NCI-H187 (cell line): Measurements from ENCODE around the gene ITGB3.
A peak's percentile ranks its signal among the peaks of the same experiment; 100 is the strongest.
"Not testable (repeated sequence)": the region's sequence is repeated elsewhere in the genome, so short reads cannot be mapped to it uniquely, and the experiment has no call there.

Experiments
- DNase-seq, 2 experiments: peaks; one replicate each; lab custom pipeline; 2025; lab: John Stamatoyannopoulos, UW

The ITGB3 gene

DNA sequence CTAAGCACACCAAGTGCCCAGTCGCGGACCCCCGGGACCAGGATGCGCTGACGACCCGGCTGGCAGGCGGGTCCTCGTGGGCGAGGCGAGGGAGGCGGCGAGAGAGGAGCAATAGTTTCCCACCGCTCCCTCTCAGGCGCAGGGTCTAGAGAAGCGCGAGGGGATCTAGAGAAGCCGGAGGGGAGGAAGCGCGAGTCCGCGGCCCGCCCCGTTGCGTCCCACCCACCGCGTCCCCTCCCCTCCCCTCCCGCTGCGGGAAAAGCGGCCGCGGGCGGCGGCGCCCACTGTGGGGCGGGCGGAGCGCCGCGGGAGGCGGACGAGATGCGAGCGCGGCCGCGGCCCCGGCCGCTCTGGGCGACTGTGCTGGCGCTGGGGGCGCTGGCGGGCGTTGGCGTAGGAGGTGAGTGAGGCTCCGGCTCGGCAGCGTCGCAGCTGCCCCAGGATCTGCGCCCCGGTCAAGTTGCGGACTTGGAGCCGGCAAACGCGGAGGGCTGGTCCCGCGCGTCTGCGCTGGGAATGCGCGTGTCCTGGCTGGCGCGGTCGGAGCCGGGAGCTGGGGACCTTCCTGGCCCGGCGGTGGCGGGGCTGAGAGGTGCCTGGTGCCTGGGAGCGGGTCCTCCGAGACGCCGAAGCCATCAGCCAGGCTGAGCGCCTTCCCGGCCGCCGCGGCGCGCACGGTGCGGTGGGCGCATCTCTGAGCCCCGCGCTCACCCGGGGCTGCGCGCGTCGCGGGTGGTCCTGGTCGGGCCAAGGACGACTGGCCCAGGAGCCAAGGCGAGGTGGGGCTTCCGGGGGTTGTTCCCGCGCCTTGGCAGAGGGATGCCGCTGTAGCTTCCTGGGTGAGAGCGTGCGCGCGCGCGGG, at the start of gene ITGB3:
TSS of gene ITGB3 (plus strand) at position 287 of the 862 bp plus-strand sequence. CDS start at position 322, 35 bp downstream.
- DNase-seq, result no peak

DNA sequence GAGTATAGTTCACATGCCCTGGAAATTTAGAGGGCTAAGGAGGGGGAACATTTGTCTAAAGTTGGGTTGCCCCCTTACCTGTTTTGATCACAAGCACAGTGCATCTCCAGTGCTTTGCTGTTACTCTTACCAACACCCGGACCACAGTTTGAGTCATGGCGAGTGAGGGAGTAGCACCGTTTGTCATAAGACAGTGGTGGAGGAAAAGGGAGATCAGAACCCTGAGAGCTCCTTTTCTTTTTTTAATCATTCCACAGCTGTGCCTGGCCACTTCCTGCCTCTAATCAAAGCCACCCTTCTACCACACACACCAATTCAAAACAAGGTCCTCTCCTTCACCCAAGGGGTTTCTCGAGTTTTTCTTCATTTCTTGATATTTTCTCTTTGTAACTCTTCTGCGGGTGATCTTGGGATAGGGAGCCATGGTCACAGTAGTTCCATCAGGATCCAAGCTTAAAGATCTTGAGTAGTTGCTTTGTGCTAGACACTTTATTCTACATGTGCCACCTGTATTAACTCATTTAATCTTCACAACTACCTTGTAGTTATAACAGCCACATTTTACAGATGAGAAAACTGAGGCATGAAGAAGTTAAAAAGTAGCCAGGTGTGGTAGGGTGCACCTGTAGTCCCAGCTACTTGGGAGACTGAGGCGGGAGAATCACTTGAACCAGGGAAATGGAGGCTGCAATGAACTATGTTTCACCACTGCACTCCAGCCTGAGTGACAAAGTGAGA, 49.5 kb upstream of the ITGB3 start:
- DNase-seq, result no peak

- no peak for DNase-seq
Measured at GRCh38 chr17:47204722-47205418, 48.8 kb upstream of the ITGB3 start.

DNA sequence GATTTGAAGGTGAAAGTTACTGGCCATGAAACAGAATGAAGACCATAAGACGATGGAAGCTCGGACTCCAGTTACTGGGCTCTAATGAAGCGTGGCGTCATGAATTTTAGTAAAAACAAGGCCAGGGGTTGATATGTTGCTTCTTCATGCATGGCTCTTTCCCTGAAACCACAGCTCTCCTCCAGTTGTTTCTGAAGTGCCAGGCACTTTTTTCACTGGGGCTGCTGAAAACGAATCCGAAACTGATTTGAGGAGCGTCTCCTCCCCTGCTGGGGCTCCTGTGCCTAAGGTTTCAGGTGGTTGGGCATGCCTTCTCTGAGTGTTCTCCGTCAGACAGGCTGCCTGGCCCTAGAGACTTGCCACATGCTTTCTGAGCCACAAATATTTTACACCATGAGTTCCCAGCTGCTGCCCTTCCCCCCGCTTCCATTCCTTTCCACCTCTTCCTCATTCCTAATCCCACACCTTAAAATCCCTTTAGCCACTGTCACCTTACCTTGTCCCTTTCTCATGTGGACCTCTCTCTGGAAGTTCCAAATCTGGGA, 48.1 kb upstream of the ITGB3 start:
- DNase-seq, result peak; percentile 20 to 54

- DNase-seq, result no peak
Measured at GRCh38 chr17:47207143-47208067, 46.2 kb upstream of the ITGB3 start.

DNA sequence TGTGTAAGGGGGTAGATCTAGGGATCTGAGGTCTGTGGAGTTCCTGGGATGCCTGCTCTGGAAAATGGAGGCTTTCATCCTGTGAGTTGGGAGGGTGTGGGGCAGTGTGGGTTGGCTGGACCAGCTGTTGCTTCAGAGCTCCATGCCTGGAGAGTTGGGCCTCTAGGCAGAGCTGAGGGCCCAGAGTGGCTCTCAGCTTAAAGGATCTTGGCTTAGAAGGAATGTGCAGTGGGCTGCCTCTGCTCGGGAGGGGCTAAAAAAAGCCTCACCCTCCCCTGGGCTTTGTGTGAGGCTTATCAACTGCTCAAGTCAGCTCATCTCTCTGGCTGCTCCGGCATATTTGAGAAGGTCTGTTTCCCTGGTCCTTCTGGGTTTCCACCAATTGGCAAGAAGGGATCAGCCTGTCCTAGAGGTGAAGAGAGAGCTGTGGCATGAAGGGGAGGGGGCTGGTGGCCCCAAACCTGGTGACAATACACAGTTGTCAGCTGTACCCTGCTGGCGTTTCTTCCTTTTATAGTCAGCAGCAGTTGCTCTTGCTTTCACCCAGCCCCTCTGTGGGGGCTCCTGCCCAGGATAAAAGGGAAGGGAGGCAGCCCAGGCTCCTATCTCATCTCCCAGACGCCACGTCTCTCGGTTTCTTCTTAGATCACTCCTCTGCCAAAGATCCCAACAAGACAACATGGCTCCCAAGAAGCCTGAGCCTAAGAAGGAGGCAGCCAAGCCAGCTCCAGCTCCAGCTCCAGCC, 44.7 kb upstream of the ITGB3 start, which contains the start of gene MYL4:
TSS of gene MYL4 (plus strand) at position 605 of the 745 bp plus-strand sequence. CDS start at position 680, 75 bp downstream.
- DNase-seq, result no peak

GRCh38 chr17:47209499-47209898, 44.1 kb upstream of the ITGB3 start:
- DNase-seq, result no peak

DNA sequence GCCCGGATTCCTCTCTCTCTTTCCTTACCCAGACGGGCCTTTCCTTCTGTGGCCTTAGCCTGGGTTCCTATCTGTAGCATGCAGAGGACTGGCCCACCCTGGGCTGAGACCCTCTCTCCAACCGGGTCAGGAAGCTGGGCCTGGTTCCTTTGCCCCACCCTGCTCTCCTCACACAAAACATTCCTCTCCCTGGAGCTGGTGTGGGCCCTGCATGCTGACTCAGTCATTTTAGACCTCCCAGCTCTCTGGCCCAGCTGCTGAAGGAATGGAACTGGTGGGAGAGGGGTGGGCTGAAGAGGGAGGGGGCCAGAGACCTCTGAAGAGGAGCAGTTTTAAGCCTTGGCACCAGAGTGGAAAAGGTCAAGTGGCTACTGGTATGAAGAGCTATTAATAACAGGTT, 43.5 kb upstream of the ITGB3 start:
- DNase-seq, result no peak

DNA sequence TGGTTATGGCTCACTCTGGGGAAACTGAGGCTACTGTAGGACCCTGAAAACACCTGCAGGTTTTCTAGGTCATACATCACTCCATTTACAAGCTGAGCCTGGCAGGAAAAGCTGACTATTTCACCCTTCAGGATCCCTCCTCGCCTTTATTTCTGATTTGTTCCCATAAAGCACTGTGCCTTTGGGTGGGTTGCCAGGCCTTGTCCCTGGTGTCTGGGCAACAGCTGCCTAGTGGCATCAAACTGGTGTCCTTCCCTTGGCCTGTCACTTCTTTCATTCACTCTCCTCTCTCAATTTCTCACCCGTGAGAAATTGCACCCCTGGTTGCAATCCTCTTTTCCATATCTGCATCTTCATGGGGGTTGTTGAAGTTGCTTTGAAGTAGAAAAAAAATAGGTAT, 42.8 kb upstream of the ITGB3 start:
- DNase-seq, result no peak

DNA sequence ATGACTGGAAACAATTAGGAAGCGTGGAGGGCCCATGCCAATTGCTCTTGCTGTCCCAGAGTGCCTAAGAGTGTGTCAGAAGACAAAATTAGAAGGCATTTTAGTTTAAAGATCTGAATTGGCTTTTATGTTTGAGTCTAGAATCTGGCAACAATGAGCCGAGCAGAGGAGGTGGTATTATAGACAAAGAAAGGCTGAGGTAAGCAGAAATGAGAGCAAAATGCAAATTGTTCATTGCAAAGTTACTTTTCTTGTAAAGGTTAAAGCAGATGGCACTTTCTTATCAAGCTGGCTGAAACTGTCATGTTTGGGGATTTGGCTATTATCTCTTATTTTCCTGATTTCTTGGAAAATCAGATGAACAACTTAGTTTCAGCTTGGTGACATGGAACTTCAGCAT, 41.2 kb upstream of the ITGB3 start:
- no peak for DNase-seq

DNA sequence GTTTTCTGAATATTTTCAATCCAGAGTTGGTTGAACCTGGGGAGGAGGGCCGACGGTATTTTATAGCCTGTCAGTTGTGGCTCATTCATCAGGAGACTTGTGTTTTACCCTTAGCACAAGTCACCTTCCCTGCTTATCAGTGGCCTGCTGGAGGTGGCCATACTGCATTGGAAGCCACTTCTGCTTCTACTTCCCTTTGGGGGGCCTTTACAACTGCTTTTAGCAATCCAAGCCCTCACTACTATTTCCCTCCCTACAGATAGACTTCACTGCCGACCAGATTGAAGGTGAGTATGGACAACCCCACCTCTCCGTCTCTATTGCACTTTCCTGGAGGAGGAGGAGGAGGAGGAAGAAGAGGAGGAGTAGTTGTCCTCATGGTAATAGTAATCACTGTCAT, 40.1 kb upstream of the ITGB3 start:
- no peak for DNase-seq

- no peak for DNase-seq
Measured at GRCh38 chr17:47214931-47215330, 38.7 kb upstream of the ITGB3 start.

DNA sequence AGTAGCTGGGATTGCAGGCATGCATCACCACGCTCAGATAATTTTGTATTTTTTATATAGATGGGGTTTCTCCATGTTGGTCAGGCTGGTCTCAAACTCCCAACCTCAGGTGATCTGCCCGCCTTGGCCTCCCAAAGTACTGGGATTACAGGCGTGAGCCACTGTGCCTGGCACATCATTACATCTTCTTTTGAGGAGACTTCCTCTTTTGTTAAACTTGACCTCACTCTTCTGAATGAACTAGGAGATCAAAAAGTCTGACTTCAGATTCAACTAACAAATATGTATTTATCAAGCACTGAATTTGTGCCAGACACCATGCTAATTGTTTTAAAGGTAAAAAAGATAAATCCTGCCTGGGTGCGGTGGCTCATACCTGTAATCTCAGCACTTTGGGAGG, 36.8 kb upstream of the ITGB3 start:
- not testable (repeated sequence) for DNase-seq

GRCh38 chr17:47217279-47217678, 36.3 kb upstream of the ITGB3 start:
- not testable (repeated sequence) for DNase-seq

GRCh38 chr17:47218896-47219430, 34.7 kb upstream of the ITGB3 start:
- no peak for DNase-seq

DNA sequence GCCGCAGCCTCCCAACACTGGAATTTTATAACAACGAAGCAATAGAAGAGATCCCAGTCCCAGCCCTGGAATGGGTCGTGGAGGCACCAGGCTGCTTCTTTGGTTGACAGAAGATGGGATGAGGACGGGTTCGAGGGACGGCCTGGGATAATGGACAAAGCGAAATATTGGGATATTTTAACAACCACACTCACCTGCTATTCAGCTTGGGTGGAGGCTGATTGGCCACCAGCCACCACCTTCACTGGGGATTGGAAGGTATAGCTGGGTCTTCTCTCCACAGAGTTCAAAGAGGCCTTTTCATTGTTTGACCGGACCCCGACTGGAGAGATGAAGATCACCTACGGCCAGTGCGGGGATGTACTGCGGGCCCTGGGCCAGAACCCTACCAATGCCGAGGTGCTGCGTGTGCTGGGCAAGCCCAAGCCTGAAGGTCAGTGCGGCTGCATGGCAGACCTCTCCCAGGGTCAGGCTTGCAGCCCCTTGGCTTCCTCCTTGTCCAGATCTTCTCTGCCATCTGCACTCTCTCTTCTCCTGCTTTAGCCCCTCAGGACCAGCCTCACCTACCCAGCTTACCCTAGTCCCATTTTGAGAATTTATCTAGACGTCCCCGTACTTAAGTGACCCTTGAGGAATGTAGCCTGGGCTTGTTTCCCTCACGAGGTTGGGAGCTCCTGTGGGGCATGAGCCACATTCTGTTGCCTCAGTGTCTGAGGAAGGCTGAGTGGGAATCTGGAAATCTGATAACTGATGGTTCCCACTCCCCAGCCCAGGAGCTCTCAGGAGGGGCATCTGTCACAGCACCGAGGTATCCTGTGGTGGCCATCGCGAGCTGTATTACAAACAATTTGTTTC, 33.8 kb upstream of the ITGB3 start:
- DNase-seq, result no peak

GRCh38 chr17:47220531-47220999, 33.1 kb upstream of the ITGB3 start:
- no peak for DNase-seq

DNA sequence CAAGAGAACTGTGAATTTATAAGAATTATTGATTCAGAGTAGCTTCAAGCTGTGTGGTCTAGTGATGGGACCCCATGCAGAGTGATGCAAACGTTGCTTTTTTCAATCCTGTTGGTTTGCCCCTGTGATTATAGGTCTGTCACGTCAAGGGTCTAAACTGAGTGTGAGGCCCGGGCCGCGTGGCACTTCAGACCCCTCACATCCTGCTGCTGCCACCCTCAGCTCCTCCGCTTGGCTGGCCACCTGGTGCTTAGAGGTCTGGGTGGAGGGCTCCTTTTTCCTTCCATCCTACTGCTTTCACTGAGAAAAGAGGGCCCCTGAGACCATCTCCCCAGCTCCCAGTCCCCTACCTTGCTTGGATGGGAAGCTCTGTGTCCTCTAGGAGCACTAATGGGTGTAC, 32.5 kb upstream of the ITGB3 start:
- no peak for DNase-seq

DNA sequence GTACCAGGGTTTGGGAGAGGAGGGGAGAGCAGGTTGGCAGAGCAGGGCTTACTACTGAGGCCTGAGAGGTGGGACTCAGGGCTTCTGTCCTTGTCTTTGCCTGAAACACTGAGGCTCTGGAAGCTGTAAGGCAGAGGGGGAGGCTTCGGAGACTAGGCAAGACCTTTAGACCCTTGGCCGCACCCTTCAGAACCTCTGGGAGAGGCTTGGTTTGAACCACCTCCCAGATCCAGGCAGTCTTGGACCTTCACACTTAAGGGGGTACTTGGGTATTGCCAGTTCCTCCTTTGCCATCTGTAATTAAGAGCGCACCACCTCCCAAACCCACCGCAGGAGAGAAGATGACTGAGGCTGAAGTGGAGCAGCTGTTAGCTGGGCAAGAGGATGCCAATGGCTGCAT, 31.6 kb upstream of the ITGB3 start:
- DNase-seq, result no peak
